Measurements from ENCODE around the gene BFAR.
"Not testable (repeated sequence)": the region's sequence is repeated elsewhere in the genome, so short reads cannot be mapped to it uniquely, and the experiment has no call there.

Gene BFAR

DNA sequence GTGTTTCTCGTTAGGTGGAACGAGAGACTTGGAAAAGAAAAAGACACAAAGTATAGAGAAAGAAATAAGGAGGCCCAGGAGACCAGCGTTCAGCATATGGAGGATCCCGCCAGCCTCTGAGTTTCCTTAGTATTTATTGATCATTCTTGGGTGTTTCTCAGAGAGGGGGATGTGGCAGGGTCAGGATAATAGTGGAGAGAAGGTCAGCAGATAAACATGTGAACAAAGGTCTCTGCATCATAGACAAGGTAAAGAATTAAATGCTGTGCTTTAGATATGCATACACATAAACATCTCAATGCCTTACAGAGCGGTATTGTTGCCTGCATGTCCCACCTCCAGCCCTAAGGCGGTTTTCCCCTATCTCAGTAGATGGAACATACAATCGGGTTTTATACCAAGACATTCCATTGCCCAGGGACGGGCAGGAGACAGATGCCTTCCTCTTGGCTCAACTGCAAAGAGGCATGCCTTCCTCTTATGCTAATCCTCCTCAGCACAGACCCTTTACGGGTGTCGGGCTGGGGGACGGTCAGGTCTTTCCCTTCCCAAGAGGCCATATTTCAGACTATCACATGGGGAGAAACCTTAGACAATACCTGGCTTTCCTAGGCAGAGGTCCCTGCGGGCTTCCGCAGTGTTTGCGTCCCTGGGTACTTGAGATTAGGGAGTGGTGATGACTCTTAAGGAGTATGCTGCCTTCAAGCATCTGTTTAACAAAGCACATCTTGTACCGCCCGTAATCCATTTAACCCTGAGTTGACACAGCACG is 3.6 kb downstream of the BFAR start:
- DNase-seq = not testable (repeated sequence)

DNA sequence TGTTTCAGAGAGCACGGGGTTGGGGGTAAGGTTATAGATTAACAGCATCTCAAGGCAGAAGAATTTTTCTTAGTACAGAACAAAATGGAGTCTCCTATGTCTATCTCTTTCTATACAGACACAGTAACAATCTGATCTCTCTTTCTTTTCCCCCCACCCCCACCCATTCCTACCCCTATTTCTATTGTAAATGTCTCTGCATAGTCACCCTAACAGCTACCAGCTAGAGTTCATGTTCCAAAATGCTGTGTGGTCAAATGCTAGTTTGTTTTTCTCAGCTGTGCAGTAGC is 4.1 kb downstream of the BFAR start:
- DNase-seq = not testable (repeated sequence)

DNA sequence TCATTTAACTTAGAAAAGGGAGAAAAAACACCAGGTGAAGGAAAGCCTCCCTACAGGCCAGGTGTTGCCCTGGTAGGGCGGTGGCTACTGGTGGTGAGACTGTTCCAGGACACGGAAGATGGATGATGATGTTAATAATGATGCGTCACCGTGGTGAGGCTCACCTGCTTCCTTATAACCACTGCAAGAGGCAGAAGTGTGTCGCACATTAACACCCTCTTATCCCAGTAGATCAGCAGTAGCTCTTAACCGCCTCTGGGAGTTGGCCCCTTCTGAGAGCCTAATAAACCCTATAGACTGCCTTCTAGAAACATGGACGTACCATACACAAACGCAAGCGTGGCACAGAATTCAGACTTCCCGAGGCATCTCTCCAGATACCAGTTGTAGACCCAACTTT is 7.8 kb downstream of the BFAR start:
- peak; percentile 71 for DNase-seq

DNA sequence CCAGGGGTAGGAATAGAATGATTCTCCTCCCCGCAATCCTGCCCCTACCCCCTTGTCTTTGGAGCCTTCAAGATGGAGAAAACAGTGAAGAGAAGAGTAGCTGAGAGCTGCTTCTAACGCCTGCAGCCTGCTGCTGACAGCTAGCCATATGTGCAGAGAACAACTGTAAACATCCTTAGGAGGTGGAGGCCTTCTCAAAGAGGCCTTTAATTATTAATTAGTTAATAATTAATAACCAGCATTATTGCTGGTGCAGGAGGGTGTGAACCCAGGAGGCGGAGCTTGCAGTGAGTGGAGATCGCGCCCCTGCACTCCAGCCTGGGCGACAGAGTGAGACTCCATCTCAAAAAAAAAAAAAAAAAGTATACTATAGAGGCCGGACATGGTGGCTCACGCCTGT is 8.5 kb downstream of the BFAR start:
- DNase-seq = no peak

DNA sequence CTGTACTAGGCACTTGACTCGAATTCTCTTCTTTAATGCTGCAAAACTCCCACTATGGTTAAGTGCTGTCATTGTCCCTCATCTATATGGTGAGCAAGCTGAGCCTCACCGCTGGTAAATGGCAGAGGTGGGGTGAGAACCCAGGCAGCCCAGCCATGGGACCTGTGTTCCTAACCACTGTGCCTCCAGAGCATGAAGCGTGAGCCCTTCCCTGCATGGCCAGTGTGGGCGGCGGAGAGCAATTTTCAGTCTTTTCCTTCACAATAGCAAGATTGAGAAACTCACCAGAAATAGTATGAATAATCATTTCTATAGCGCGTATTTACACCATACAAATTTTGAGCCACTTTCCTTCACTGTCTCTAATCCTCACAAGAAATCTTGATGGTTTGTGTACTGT is 9.2 kb downstream of the BFAR start:
- DNase-seq = no peak

DNA sequence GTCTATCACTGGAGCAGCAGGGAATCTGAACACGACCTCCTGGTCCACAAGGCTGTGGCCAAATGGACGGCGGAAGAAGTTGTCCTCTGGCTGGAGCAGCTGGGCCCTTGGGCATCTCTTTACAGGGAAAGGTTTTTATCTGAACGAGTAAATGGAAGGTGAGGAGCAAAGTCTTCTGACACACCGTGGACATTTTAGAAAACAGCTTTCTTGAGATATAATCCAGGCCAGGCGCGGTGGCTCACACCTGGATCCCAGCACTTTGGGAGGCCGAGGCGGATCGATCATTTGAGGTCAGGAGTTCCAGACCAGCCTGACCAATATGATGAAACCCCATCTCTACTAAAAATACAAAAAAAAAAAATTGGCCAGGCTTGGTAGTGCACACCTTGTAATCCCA is 17.1 kb downstream of the BFAR start:
- DNase-seq = no peak

DNA sequence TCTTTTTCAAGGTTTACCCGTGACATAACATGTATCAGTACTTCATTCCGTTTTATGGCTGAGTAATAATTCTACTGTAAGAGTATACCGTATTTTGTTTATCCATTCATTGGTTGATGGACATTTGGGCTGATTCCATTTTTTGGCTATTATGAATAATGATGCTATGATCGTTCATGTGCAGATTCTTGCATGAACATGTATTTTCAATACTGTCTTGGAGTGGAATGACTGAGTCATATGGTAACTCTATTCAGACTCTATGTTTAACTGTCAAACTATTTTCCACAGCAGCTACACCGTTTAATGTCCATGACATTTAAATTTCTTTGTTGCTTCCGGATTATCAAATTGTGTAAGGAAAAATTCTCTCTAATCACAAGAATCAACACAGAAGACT is 17.9 kb downstream of the BFAR start:
- no peak for DNase-seq

DNA sequence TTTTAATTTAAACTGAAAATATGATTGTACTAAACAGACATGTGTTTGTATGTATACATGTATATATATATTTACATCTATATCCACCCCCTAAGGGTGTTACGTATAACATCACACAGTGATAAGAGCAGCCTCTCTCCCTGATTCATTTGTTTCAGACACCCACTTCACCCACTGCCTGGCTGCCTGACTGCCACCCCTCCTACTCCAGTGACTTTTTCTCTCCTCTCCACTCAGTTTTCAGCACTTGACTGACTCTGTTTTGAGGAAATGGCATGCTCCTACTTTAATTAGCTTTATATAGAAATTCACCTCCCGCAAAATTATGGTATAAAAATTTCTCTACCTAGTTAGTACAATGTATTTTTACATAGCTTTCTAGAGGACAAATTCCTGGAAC is 20.0 kb downstream of the BFAR start:
- DNase-seq = no peak

DNA sequence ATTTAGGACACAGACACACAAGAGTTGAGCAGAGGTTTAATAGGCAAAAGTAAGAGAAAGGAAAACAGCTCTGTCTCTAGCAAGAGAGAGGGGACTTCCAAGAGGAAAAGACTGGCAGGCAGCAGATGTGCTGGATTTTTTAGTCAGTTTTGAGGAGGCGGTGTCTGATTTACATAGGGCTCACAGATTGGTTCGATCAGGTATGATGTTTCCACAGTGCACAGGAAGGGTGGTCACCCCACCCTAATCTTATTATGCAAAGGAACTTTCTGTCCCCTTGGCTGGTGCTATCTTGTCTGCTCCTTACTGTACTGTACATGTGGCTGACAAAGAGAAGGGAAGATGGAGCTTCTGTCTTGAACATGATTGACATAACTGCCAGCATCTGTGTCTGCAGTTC is 25.3 kb downstream of the BFAR start:
- no peak for DNase-seq

DNA sequence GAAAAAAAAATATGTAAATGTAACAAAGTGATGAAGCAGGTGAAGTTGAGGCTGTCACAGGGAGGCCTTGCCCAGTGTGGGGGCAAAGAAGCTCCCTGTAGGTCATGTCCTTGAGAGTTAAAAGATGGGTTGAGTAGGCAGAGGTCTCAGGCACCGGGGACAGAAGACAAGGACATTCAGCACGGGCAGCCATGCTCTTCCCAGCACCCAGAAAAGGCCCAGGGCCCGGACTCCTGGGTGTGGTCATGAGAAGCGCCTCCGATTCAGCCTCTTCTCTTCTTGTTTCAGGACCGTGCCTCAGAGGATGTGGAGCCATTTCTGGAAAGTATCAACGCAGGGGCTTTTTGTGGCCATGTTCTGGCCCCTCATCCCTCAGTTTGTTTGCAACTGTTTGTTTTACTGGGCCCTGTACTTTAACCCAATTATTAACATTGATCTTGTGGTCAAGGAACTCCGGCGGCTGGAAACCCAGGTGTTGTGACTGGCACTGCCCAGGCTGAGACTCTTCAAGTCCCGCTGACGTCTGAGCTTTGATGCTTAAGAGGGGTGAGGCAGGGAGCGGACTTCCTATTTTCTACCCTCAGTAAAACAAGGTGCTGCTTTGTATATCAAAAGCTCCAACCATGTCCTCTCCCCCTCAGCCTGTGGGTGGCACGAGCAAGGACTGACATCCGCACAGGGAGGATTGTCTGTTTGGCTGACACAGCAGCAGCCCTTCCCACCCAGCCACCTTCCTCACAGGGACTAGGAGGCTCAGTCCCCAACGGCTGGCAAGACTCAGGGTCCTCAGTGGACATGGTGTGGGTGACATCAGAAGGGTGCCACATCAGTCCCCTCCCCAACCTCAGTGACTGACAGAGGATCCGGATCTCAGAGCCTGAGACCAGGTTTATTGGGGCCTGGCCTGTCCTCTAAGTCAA is 34.9 kb downstream of the BFAR start:
- DNase-seq = no peak

DNA sequence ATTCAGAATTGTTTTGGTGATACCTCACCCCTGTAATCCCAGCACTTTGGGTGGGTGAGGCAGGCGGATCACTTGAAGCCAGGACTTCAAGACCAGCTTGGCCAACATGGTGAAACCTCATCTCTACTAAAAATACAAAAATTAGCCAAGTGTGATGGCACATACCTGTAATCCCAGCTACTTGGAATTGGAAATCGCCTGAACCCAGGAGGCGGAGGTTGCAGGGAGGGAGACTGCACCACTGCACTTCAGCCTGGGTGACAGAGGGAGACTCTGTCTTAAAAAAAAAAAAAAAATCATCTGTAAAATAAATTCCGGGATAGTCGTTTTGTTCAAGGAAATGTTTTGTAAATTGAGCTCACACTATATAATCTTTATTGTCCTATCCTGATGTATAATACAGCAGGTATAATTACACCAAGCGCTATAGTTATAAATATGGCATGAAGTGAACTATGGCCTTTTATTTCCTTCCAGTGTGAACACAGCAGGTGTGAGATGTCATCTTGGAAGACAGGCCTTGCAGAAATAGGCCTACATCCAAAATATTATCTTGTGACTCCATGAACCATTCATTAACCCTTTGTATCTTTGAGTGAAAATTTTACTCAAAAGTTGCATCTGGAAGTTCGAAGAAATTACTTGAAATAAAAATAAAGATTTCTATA is 35.9 kb downstream of the BFAR start:
- DNase-seq = no peak

DNA sequence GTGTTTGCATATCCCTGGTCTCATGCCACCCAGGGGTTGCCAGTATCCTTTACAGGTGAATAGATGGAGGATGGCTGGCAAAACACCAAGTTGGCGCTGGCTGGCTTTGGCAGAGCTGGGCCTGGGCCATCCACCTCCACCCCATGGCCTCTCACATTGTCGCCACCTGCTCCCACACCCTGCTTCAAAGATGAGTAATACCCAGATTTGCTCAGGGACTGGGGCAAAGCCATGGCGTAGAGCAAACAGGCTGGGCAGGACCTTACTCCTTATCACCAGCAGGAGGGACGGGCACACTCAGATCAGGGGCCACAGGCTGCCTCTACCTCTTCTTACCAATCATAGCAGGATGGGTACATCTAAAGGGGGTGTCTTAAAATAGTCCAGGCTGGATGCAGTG is 37.0 kb downstream of the BFAR start:
- DNase-seq = no peak

DNA sequence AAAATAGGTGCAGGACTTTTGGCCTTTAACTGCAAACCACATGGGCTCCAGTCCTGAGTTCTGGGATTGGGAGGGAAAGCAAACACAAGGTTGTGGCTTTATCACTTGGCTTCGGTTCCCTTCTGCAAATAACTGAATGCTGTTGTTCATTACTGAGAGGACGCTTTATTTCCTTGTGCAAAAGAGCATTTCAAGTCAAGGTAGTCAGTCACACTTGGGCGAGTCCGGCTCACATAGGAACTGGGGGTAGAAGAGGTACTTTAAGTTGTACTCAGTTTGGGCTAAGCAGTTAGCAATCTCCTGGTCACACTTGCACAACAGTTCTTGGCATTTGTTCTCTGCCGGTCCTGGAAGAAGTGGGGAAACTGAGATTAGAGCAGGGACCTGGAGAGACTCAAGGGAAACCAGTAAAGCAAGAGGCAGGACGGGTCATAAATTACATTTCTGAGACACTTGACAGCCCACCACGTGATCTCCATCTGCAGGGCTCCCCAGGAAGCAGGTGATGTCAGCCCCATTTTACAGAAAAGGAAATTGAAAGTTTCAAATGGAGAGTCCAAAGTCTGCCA is 39.7 kb downstream of the BFAR start:
- no peak for DNase-seq

DNA sequence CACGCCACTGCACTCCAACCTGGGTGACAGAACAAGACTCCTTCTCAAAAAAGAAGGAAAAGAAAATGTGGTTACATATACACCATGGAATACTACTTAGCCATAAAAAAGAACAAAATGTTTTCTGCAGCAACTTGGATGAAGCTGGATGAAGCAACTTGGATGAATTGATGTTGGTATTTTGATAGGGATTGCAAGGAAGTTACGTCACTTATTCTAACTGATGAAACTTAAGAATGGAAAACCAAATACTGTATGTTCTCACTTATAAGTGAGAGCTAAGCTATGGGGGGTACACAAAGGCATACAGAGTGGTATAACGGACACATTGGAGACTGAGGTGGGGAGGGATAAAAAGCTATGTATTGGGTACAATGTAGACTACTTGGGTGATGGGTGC is 43.9 kb downstream of the BFAR start:
- DNase-seq = no peak

DNA sequence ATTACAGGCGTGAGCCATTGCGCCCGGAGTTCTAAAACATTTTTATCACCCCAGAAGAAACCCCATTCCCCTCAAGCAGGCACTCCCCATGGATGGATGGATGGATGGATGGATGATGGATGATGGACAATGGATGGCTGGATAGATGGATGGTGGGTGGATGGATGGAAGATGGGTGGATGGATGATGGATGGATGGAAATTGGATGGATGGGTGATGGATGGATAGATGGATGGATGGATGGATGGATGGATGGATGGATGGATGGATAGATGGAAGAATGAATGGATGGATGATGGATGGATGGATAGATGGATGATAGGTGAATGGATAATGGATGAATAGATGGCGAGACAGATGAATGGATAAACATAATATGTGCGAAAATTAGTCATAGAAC is 44.9 kb downstream of the BFAR start:
- no peak for DNase-seq

DNA sequence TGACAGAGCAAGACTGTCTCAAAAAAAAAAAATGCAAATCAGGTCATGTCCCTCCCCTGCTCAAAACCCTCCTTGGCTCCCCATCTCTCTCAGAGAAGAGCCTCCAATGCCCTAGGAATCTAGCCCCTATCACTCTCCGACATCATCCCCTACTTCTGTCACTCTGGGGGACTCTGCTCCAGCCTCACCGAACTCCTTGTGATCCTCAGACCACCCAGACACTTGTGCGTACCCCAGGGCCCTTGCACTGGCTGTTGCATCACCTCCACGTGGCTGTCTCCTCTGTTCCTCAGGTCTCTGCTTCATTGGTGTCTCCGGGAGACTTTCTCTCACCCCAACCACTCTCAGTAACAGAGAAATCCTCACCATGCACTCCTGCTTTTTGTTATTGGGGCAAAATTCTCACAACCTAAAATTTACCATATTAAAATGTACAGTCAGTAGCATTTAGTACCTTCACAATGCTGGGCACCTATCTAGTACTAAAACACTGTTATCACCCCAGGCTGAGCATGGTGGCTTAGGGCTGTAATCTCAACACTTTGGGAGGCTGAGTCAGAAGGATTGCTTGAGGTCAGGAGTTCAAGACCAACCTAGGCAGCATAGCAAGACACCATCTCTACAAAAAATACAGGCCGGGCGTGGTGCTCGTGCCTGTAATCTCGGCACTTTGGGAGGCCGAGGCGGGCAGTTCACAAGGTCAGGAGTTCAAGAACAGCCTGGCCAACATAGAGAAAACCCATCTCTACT is 46.2 kb downstream of the BFAR start:
- no peak for DNase-seq

DNA sequence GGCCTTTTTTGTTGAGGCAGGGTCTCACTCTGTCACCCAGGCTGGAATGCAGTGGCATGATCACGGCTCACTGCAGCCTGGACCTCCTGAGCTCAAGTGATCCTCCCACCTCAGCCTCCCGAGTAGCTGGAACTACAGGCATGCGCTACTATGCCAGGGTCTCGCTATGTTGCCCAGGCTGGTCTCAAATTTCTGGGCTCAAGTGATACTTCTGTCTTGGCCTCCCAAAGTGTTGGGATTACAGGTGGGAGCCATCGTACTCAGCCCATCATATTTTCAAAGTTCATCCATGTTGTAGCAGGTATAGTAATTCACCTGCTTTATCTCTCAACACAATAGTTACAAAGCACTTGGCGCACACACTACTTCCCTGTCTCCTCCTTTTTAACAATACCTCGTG is 47.6 kb downstream of the BFAR start:
- not testable (repeated sequence) for DNase-seq

DNA sequence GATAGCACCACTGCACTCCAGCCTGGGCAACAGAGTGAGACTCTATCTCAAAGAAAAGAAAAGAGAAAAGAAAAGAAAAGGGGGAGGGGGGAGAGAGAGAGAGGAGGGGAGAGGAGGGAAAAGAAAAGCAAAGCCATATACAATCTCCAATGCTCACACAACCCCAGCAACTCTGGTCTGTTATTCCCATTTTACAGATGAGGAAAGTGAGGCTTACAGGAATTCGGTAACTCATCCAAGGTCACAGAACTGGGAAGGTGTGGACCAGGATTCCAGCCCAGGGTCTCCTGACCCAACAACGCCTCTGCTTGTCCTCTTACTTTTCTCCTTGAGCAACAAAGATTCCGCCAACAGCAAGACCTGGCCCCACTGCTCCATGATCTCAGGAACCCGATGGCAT is 48.4 kb downstream of the BFAR start:
- DNase-seq = no peak

DNA sequence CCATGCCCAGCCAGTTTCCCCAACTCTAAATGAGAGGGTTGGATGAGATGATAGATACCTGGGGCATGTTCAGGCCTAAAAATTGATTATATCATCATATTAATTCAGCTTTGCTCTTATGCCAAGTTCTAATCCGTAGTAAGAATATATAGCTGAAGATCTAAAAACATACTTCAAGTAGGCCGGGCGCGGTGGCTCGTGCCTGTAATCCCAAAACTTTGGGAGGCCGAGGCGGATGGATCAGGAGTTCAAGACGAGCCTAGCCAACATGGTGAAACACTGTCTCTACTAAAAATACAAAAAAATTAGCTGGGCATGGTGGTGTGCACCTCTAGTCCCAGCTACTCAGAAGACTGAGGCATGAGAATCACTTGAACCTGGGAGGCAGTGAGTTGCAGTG is 49.4 kb downstream of the BFAR start:
- DNase-seq = no peak

DNA sequence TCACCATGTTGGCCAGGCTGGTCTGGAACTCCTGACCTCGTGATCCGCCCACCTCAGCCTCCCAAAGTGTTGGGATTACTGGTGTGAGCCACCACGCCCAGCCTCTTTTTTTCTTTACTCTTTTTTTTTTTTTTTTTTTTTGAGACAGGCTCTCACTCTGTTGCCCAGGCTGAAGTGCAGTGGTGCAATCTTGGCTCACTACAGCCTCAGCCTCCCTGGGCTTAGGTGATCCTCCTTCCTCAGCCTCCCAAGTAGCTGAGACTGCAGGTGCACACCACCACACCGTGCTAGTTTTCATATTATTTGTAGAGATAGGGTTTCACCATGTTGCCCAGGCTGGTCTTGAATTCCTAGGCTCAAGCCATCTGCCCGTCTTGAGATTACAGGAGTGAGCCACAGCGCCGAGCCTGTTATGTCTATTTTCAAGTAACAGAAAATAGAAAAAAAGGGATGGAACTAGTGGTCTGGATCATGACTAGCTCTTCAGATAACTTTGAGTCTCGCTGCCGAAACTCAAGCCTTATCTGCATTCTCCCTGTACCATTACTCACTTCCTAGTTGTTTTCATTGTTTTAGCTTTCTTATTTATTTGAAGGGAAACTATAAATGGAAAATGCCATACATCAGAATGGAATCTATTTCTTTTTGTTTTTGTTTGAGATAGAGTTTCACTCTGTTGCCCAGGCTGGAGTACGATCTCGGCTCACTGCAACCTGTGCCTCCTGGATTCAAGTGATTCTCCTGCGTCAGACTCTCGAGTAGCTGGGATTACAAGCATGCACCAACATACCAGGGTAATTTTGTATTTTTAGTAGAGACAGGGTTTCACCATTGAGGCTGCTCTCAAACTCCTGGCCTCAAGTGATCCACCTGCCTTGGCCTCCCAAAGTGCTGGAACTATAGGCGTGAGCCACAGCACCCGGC is 53.4 kb downstream of the BFAR start:
- DNase-seq = not testable (repeated sequence)

DNA sequence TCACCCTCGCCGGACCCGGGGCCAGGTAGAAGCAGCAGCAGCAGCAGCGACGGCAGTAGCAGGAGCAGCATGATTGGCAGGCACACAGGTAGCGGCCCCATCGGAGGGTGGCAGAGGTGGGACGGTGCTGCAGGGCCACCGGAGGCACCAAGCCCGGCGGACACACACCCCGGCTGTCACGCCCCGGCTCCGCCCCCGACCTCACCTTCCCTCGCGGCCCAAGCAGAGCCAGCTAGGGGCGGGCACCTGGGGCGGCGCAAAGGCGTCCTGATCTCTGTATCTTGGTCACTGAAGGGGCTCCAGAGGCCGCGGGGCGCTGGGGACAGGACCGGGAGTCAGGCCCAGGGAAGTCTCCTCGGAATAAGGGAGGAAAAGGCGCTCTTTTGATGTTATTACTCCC is 61.4 kb downstream of the BFAR start, which contains the start of gene PLA2G10:
Gene PLA2G10, minus strand, starts transcription at position 180 of the 400 bp plus-strand sequence. Its CDS starts 79 bp downstream, at position 101.
- not testable (repeated sequence) for DNase-seq

DNA sequence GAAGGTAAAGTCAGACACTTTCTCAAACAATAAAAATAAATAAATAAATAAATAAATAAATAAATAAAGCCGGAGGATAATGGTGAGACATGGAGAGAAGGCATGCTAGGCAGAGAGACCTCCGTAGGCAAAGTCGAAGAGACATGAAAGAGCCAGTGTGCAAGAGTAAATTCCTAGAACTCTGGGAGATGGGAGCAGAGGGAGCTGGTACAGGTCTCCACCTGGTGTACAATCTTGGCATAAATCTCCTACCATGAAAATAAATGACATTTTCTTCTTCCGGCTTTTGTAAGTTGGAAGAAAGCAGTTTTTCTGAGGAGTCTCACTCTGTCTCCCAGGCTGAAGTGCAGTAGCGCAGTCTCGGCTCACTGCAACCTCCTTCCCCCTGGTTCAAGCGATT is 69.1 kb downstream of the BFAR start:
- DNase-seq = not testable (repeated sequence)

Measured in NCI-H510A (cell line).